Subcutaneous abdominal adipose tissue (tissue), 5 donors: ENCODE data around the gene DTL.
"Not testable (repeated sequence)": the region's sequence is repeated elsewhere in the genome, so short reads cannot be mapped to it uniquely, and the experiment has no call there.

Source experiments
- H3K27ac ChIP-seq: one replicate; pipeline ENCODE4 v1.7.0; 2013; ENCODE audit warnings: low read depth, mild to moderate bottlenecking, inconsistent platforms, low read length, moderate library complexity
- H3K27me3 ChIP-seq, 5 donors: one replicate each; pipeline ENCODE4 v1.7.0; 2013; ENCODE audit warnings: low read length in 5 of 5, inconsistent platforms in 1 of 5; ENCODE audit not compliant: control insufficient read depth in 5 of 5, insufficient read depth in 4 of 5
- H3K36me3 ChIP-seq, 5 donors: one replicate each; pipeline ENCODE4 v1.7.0; 2013; ENCODE audit warnings: low read length in 5 of 5; ENCODE audit not compliant: control insufficient read depth in 5 of 5, insufficient read depth in 5 of 5
- H3K4me1 ChIP-seq, 5 donors: one replicate each; pipeline ENCODE4 v1.7.0; 2013; ENCODE audit warnings: low read length in 5 of 5, mild to moderate bottlenecking in 3 of 5, moderate library complexity in 1 of 5; ENCODE audit not compliant: control insufficient read depth in 5 of 5, insufficient read depth in 5 of 5
- H3K4me3 ChIP-seq, 5 donors: one replicate each; pipeline ENCODE4 v1.7.0; 2013; ENCODE audit warnings: low read length in 5 of 5, low read depth in 1 of 5
- H3K9ac ChIP-seq, 5 donors: one replicate each; pipeline ENCODE4 v1.7.0; 2013; ENCODE audit warnings: low read length in 5 of 5, mild to moderate bottlenecking in 4 of 5, moderate library complexity in 3 of 5
- H3K9me3 ChIP-seq, 5 donors: one replicate each; pipeline ENCODE4 v1.7.0; 2013; ENCODE audit warnings: low read length in 5 of 5; ENCODE audit not compliant: control insufficient read depth in 5 of 5
- donor health status: healthy.
- donor health status: healthy.
- donor health status: healthy.
- donor health status: healthy.
- donor health status: healthy.

The DTL gene

GRCh38 chr1:212035123-212035834, at the start of gene DTL, which contains the start of gene INTS7:
TSS of gene DTL (plus strand) at chr1:212035748. CDS start at chr1:212035891, 143 bp downstream.
TSS of gene INTS7 (minus strand) at chr1:212035557. CDS start at chr1:212035437, 120 bp downstream.
- Histone ChIP-seq H3K27ac (peak within 1 kb of the TSS; percentile 77), H3K4me3 (peak within 1 kb of the TSS; percentile 76 to 95 (median 89)), H3K9ac (peak within 1 kb of the TSS; percentile 51 to 89 (median 71)), H3K27me3 (no peaks in the 10 kb centered on the region), H3K36me3 (no peaks in the 10 kb centered on the region), H3K4me1 (peaks cover 2 to 28% (median 19%) of the 10 kb centered on the region in 5 donors), H3K9me3 (no peaks in the 10 kb centered on the region)

GRCh38 chr1:211986628-211987254, 48.8 kb upstream of the DTL start:
- Histone ChIP-seq H3K36me3 (peaks cover 8 to 15% (median 12%) of the 10 kb centered on the region in 5 donors), H3K27me3 (no peaks in the 10 kb centered on the region), H3K27ac (no peak overlapping the region), H3K4me1 (no peaks in the 10 kb centered on the region), H3K9me3 (no peaks in the 10 kb centered on the region), H3K4me3 (no peak overlapping the region), H3K9ac (no peak overlapping the region)

DNA sequence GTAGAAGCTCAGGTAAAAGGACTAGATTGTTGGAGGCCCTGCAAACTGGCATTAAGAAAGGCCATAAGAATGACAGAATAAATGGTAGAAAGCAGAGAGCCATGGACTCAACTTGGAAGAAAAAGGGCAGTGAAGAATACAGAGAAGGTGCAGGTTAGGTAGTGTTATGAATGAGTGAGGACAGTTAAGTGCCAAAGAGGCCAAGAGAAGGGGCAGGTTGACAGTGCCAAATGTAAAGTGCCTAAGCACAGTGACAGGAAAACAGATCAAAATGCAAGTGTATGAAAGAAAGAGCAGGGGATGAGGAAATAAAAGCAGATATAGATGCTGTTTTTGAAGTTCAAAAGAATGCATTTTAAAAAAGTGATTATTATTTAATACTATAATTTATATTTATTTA, 43.9 kb upstream of the DTL start:
- Histone ChIP-seq H3K27ac (no peak overlapping the region), H3K9ac (no peak overlapping the region), H3K9me3 (no peaks in the 10 kb centered on the region)

GRCh38 chr1:211997426-211997825, 38.1 kb upstream of the DTL start:
- H3K4me3 ChIP-seq, H3K9me3 ChIP-seq, H3K9ac ChIP-seq, H3K4me1 ChIP-seq, H3K27ac ChIP-seq, H3K27me3 ChIP-seq, H3K36me3 ChIP-seq: not testable (repeated sequence)

More for the DNA sequence above, 43.9 kb upstream of the DTL start:
- Histone ChIP-seq H3K36me3 (peaks cover 0 to 11% (median 4%) of the 10 kb centered on the region in 5 donors), H3K4me3 (no peak overlapping the region), H3K27me3 (no peaks in the 10 kb centered on the region), H3K4me1 (no peaks in the 10 kb centered on the region)

- Histone ChIP-seq H3K4me1 (no peaks in the 10 kb centered on the region), H3K9ac (no peak overlapping the region), H3K27me3 (no peaks in the 10 kb centered on the region), H3K27ac (no peak overlapping the region), H3K9me3 (no peaks in the 10 kb centered on the region), H3K36me3 (peaks cover 3 to 19% (median 7%) of the 10 kb centered on the region in 5 donors), H3K4me3 (no peak overlapping the region)
These were observed 33.0 kb upstream of the DTL start for GRCh38 chr1:212002536-212002935.

DNA sequence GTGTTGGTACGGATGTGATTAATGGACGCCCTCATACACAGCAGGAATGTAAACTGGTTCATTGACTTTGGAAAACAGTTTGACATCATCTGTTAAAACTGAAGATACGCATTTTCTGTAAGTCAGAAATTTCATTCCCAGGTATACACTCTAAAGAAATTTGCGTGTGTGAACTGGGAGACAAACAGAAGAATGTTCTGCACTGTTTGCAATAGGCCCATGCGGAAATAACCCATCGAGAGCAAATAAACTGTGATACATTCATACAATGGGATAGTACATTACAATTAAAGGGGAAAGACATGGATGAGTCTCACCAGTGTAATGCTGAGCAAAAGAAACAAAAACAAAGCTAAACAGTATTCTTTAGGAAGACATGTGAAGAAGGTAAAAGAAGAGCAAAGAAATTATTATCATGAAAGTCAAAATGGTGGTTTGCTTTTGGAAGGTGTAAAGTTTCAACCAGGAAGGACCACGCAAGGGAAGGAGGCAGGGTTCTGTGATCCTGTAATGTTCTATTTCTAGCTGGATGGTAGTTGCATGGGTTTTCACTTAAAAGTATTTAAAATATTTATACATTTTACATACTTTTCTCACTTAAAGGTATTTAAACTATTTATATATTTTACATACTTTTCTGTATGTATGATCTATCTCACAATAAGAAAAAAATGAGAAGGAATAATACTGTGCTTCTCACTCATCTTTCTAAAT, 30.5 kb upstream of the DTL start:
- peaks cover 4 to 22% (median 8%) of the 10 kb centered on the region in 5 donors for H3K36me3 ChIP-seq
- H3K9ac ChIP-seq = no peak overlapping the region
- H3K4me1 ChIP-seq = no peaks in the 10 kb centered on the region
- H3K27ac ChIP-seq = no peak overlapping the region
- H3K4me3 ChIP-seq = no peak overlapping the region
- no peaks in the 10 kb centered on the region for H3K9me3 ChIP-seq
- H3K27me3 ChIP-seq = no peaks in the 10 kb centered on the region

GRCh38 chr1:212007178-212007577, 28.4 kb upstream of the DTL start:
- Histone ChIP-seq H3K9me3 (no peaks in the 10 kb centered on the region), H3K4me1 (no peaks in the 10 kb centered on the region), H3K27me3 (no peaks in the 10 kb centered on the region), H3K27ac (no peak overlapping the region), H3K36me3 (peaks cover 4 to 24% (median 8%) of the 10 kb centered on the region in 5 donors), H3K4me3 (no peak overlapping the region), H3K9ac (no peak overlapping the region)

DNA sequence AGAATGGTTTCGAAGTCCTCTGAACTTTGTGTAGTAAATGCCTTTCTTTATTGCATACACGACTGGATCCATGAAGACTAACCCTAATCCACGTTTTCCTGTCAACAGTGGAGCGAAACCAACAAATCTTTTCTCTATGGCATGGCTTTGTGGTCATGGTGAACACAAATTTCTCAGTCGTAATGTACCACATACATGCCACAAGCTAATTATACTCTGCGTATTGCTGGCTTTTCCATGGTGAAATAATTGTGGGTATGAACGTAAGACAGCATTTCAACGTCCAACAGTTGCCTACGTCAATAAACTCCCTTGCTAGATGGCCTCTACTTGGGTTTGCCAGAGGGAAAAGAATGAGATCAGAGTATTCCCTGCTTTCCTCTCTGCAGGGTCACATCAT, 27.7 kb upstream of the DTL start:
- Histone ChIP-seq H3K36me3 (peaks cover 4 to 24% (median 8%) of the 10 kb centered on the region in 5 donors), H3K27me3 (no peaks in the 10 kb centered on the region), H3K27ac (no peak overlapping the region), H3K9ac (no peak overlapping the region), H3K4me1 (no peaks in the 10 kb centered on the region), H3K4me3 (no peak overlapping the region), H3K9me3 (no peaks in the 10 kb centered on the region)

DNA sequence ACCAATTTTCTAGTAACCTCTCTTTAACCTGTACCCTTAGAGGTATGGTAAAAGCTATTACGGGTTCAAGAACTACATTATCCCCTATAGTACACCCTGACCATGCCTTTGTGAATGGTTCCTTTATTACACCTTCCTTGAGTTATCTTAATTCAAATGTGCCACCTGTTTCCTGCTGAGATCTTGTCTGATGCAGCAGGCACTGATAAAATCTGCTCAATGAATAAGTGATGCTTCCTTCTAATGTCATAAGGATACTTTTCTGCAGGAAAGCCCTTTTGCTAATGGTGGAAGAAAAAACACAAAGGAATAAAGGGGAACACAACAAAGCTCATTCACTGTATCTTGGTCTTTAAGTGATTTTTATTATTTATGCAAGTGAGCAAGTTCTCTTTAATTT, 26.0 kb upstream of the DTL start:
- Histone ChIP-seq H3K4me3 (no peak overlapping the region), H3K9ac (no peak overlapping the region), H3K27me3 (no peaks in the 10 kb centered on the region), H3K4me1 (no peaks in the 10 kb centered on the region), H3K36me3 (peaks cover 4 to 24% (median 8%) of the 10 kb centered on the region in 5 donors), H3K9me3 (no peaks in the 10 kb centered on the region), H3K27ac (no peak overlapping the region)

DNA sequence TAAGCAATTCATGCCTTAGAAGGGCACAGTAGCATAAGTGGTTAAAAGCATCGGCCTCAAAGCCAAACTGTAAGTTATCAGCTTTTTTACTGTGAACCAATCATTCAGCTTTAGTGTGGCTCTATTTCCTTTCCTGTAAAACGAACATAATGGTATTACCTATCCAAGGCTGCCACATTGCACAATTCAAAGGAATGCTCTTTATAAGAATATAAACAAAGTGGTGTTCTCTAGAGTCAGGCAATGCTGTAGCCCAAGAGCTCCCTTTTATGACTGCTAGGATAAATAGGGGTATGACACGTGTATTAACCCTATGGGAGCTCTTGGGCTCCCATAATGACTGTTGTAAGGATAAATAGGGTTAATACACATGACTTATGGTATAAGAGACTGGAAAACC, 25.5 kb upstream of the DTL start:
- peaks cover 4 to 23% (median 7%) of the 10 kb centered on the region in 5 donors for H3K36me3 ChIP-seq

More for the DNA sequence above, 25.5 kb upstream of the DTL start:
- Histone ChIP-seq H3K9ac (no peak overlapping the region), H3K4me1 (no peaks in the 10 kb centered on the region), H3K27me3 (no peaks in the 10 kb centered on the region), H3K9me3 (no peaks in the 10 kb centered on the region), H3K27ac (no peak overlapping the region), H3K4me3 (no peak overlapping the region)
